ENCODE measurements around the gene CFAP45.

Gene CFAP45

DNA sequence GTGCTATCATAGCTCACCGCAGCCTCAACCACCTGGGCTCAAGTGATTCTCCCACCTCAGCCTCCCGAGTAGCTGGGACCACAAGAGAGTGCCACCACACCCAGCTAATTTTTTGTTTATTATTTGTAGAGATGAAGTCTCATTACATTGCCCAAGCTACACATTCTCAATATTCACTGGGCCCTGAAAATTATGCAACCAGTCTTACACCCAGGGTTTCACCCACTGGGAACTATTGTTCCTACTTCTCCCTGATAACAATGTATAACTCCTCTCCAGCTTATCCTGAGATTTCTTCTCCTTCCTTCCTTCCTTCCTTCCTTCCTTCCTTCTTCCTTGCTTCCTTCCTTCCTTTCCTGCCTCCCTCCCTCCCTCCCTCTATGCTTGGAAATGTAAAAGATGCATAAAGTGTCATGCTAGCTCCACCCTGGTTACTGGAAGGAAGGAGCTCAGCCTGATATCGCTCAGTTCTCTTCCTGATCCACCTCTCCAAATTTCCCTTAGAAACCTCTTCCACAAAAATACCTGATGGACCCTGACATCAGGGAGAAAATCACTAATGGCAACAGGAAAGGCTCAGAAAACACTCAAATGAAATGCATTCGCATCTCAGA is 26.3 kb downstream of the CFAP45 start:
- no peak for DNase-seq

- DNase-seq: no peak
These were observed 27.1 kb downstream of the CFAP45 start for GRCh38 chr1:159872891-159873290.

DNA sequence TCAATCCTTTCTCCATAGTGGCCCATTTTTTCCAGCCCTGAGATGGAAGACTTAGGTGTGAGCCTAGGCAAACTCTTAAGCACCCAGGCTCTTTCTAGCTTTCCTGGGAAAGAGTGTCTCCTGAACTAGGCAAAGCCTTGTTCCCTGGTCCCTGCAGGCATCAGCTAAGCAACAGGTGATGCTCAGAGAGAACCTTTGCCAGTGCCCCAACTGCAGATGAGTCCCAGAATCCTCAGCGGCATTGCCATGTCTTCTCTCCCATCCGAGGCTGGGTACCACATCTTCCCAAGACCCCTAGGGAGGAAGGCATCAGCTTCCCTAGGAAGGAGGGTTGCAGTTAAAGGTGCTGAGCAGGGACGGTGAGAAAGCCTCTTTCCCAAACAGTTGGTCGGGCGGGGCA is 29.3 kb downstream of the CFAP45 start:
- no peak for DNase-seq

DNA sequence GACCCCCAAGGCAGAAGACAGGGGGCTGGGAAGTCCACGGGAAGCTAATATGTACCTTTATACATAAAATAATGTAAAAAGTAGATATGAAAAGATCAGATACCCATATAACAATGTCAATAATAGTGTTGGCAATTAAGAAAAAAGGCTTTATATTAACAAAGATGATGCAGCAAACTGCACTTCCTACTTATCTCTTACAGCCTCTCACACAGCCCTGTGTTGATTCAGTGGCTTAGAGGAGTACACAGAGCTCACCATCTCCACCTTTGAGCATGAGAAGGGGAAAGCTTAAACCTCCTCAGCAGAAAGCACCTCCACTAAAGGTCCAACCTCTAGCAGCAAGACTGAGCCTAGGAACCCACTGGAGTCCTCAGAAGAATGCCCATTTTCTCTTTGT is 30.4 kb downstream of the CFAP45 start:
- DNase-seq: no peak

DNA sequence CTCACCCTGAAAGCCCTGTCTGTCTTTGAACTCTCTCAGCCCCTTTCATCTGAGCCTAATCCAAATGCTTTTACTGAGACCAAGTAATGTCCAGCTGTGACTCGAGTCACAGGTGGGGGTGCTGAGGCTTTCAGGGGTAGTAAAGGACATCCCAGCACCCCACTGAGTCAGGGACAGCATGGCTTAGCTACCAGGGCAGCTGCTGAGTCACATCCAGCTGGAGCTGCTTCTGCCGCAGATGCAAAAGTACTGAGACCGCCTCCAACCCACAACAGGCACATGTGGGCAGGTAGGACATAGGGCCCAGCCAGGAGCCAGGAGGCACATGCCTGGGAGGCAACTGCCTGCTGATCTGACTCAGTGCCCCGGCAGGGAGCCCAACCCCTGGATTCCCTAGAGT is 30.8 kb downstream of the CFAP45 start:
- peak; percentile 35 to 50 for DNase-seq

- no peak for DNase-seq
These were observed 31.2 kb downstream of the CFAP45 start for GRCh38 chr1:159868766-159869165.

GRCh38 chr1:159867664-159868026 is 32.3 kb downstream of the CFAP45 start:
- DNase-seq: no peak

GRCh38 chr1:159866905-159867663 is 32.9 kb downstream of the CFAP45 start:
- no peak for DNase-seq

DNA sequence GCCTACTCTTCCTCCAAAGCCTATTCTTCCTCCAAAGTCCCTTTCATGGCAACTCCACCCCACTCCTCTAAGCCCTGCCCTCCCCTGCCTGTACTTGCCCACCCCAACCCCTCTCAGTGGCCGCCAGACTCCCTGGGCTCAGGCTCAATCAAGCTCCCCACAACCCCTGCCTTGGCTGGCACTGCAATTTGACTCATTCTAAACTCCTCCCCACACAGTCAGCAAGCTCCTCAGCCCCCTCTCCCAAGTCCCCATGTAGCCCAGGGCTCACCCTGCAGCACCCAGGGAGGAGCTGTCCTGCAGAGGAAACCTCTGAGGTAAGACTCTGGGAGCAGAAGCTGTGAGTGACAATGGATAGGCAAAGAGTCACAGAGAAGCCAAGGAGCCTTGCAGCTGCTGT is 33.9 kb downstream of the CFAP45 start:
- DNase-seq: no peak

DNA sequence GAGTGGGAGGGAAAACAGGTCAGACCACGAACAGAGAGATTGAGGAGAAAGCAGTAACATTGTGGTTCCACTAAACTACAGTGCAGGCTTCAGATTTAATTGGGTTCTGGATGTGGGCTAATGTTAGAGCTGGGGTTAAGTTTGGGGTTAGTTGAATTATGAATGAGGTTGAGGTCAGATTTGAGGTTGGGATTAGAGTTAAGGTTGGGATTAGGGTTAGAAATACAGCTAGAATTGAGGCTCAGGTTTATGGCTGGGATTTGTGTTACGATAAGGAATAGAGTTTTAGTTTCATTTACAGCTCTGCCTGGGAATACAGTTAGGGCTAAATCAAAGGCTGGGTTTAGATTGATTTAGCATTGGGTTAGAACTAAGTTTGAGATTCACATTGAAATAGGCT is 35.7 kb downstream of the CFAP45 start:
- DNase-seq: no peak

DNA sequence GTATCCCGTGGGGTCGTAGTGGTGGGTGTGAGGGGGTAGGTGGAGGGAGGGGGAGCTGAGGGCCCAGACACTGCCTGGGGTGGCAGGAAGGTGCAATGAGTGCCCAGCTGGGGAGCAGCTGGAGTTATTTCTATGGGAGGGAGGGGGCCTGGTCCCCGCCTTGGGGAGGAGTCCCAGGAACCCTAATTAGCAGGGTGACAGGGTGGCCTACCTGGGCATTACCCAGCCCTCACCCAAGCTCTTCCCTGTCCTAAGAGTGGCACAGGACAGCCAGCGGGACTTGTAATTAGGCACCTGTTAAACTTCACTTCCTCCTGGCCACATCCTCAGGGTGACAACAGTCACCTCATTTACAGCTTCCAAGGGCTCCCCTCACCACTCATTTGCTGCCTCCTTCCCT is 37.4 kb downstream of the CFAP45 start, which contains the start of gene VSIG8:
Gene VSIG8, minus strand, starts transcription at position 101 of the 400 bp plus-strand sequence. CDS start 136 bp downstream, outside the sequence.
- no peak for DNase-seq

- no peak for DNase-seq
These were observed 37.9 kb downstream of the CFAP45 start for GRCh38 chr1:159862031-159862430.

DNA sequence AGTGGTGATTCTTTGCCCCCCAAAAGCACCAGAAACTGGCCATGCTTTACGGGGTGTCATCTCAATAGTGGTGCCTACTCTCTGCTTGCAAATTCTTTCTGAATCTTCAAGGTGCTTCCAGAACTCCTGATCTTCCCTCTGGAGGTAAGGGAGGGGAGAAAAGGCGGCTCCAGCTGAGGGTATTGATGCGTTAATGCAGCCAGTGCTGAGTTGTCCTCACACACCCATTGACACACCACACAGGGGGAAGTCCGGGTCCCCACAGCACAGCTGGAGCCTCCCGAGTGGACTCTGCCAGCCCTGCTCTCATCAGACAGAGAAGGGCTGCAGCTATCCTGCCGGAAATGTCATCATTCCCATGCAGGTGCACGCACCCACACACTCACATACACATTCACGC is 38.7 kb downstream of the CFAP45 start:
- no peak for DNase-seq

GRCh38 chr1:159860456-159860855 is 39.5 kb downstream of the CFAP45 start:
- DNase-seq: no peak

DNA sequence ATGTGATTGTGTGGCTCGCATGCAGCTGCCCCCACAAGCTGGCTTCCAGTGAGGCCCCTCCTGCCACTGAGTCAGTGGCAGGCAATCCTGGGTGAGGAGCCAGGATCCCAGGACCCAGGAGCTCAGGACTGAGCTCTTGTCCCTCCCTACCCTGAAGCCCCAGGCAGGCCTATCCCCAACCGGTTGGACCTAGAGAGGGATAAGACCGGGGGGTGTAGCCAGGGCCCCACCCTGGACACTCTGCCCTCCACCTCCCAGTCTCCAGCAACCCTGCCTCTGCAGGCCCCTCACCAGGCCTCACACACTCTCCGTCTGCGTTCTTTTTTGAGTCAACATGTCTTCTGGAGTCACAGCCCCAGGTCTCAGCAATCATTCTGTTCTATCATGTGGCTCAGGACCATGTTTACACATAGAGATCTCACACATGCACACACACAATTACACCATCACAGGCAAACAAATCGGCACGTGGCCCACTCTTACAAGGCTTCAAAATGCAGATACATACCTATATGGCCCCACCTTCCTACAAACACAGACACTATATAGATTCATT is 40.1 kb downstream of the CFAP45 start:
- DNase-seq: no peak

GRCh38 chr1:159857889-159858288 is 42.1 kb downstream of the CFAP45 start:
- DNase-seq: no peak

DNA sequence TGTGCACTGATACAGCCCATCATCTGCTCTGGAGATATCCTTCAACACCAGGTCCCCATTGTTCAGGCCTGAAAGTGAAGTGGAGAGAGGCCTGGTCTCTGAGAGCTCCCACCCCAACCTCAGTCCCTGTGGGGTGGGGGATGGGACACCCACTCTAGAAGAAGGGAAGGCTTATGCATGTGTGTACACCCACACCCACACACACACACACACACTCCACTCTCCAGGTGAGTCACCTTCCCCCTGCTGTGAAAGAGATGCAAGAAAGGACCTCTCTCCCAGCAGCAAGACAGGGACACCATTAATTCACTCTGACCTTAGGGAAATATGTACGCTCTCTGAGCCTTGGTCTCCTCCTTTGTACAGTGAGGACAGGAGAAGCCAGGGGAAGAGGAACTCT is 43.4 kb downstream of the CFAP45 start:
- no peak for DNase-seq

- no peak for DNase-seq
These were observed 44.3 kb downstream of the CFAP45 start for GRCh38 chr1:159855709-159856108.

GRCh38 chr1:159854693-159855192 is 45.2 kb downstream of the CFAP45 start:
- DNase-seq: peak; percentile 81 to 88

DNA sequence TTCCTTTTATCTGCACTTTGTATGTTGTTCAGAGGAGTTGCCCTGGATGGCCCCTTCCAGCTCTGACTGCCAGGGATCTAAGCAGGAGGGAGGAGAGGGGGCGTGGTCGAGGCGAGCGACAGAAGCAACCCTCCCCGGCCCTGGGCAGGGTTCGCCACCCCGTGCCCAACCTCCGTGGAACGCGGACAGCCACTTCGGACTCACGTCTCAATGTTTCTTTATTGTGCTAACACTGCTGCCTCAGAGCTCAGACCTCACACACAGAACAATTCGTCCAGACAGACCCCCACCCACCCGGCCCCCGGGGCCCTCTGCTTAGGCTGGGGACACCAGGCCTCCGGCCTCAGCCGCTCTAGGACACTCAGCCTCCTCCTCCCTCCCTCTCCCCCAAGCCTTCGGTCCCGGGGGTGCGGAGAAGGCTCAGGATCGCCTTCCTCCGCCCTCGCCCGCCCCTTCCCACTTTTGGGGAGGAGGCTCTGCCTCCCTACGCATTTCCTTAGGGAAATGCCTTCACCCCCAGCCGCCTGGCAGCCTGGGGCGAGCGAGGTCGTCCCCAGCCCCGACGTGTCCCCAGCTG is 45.8 kb downstream of the CFAP45 start:
- peak; percentile 43 to 53 for DNase-seq

DNA sequence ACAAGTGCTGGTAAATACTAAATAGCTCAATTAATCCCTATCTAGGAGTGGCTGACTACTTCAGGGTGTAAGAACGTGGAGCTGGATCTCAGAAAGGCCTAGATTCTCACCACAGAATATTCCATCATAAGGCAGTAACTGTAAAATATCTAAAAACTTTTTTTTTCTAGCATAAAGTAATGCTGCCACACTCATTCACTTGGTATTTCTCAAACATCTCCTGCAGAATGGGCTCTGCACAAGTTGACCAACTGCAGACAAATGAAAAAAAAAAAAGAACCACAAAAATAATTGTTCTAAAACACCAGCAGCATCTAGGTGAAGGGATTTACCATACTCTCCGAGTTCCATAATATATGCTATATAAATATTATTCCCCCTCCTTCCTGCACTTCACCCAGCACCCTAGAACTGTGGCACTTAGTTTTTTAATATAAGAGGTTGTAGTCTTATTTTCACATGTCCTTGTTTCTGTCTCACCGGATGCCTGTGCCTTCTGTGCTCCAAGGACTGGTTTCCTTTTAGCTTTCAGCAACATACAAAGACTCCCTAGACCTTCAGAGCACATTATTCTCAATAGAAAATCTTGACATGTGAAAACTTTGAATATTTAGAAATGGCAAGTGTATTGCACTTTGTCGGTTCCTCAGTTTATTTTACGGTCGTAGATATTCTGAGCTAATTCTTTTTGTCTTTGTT is 46.4 kb downstream of the CFAP45 start:
- no peak for DNase-seq

GRCh38 chr1:159851407-159851806 is 48.6 kb downstream of the CFAP45 start:
- DNase-seq: no peak
